Keratinocyte (primary cell): ENCODE data around the gene ANAPC15.

Experiments
- CTCF ChIP-seq, 3 experiments: IDR thresholded peaks in 1 of 3; conservative IDR thresholded peaks in 1 of 3; optimal IDR thresholded peaks in 1 of 3; 2 replicates in 2 of 3; 3 replicates in 1 of 3; pipeline versions ENCODE3 to v1.5.1; 2011; ENCODE audit warnings: low read length in 3 of 3, mild to moderate bottlenecking in 3 of 3, moderate library complexity in 2 of 3, control low read depth in 1 of 3, inconsistent platforms in 1 of 3; ENCODE audit not compliant: insufficient read depth in 2 of 3; ENCODE audit errors: extremely low read depth in 1 of 3
- EZH2 ChIP-seq: IDR thresholded peaks from one replicate; pipeline ENCODE4 v1.6.1; 2012; ENCODE audit warnings: inconsistent platforms, mild to moderate bottlenecking, low read length, moderate library complexity

- no peak for TF ChIP-seq CTCF (optimal IDR thresholded peaks at IDR 0.05 in 1 of 3, IDR thresholded peaks at IDR 0.05 in 1 of 3, conservative IDR thresholded peaks at IDR 0.05 in 1 of 3; ENCODE audit: extremely low read depth in 1 of 3, insufficient read depth in 2 of 3, low read length in 3 of 3)
- no peak for TF ChIP-seq EZH2
These were observed 6.6 kb downstream of the ANAPC15 start, which contains the start of gene TOMT for GRCh38 chr11:72105888-72106287.
